Ishikawa (cell line): ENCODE data around the gene TP73.

Source experiments
- CEBPB ChIP-seq: IDR thresholded peaks from 2 replicates; pipeline ENCODE4 v1.6.1; 2012
- CREB1 ChIP-seq: IDR thresholded peaks from 2 replicates; pipeline ENCODE4 v1.6.1; 2012; ENCODE audit warnings: low read depth
- EGR1 ChIP-seq: IDR thresholded peaks from 2 replicates; pipeline ENCODE4 v1.6.1; 2012
- EP300 ChIP-seq: IDR thresholded peaks from 2 replicates; pipeline ENCODE4 v1.6.1; 2012; ENCODE audit warnings: borderline replicate concordance
- NFIC ChIP-seq: IDR thresholded peaks from 2 replicates; pipeline ENCODE4 v1.6.1; 2012
- RAD21 ChIP-seq: IDR thresholded peaks from 2 replicates; pipeline ENCODE4 v1.6.1; 2012; ENCODE audit warnings: low read depth
- REST ChIP-seq: IDR thresholded peaks from 2 replicates; pipeline ENCODE4 v1.6.1; 2012; ENCODE audit warnings: low read depth, mild to moderate bottlenecking
- TAF1 ChIP-seq: IDR thresholded peaks from 2 replicates; pipeline ENCODE4 v1.6.1; 2012; ENCODE audit warnings: low read depth, mild to moderate bottlenecking
- TCF12 ChIP-seq: IDR thresholded peaks from 2 replicates; pipeline ENCODE4 v1.6.1; 2012; ENCODE audit warnings: low read depth
- ZBTB7A ChIP-seq: IDR thresholded peaks from 2 replicates; pipeline ENCODE4 v1.6.1; 2012; ENCODE audit warnings: low read depth
- TF ChIP-seq, protein P1 (sequence below): IDR thresholded peaks from 2 replicates; pipeline ENCODE4 v1.6.1; 2012

GRCh38 chr1:3671371-3672180, 19.3 kb downstream of the TP73 start:
- TF ChIP-seq TAF1 (no peak), NFIC (0 out of 2 replicates have a peak, but pooled peaks have one; percentile 9), TCF12 (peak; percentile 78), CREB1 (no peak), RAD21 (no peak), REST (no peak), EP300 (no peak), CEBPB (no peak), ZBTB7A (0 out of 2 replicates have a peak, but pooled peaks have one; percentile 37), EGR1 (no peak)
- TF ChIP-seq, protein P1, sequence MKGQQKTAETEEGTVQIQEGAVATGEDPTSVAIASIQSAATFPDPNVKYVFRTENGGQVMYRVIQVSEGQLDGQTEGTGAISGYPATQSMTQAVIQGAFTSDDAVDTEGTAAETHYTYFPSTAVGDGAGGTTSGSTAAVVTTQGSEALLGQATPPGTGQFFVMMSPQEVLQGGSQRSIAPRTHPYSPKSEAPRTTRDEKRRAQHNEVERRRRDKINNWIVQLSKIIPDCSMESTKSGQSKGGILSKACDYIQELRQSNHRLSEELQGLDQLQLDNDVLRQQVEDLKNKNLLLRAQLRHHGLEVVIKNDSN = peak; percentile 5; the same call in 1 of the 2 replicates
